GM12878 (cell line): ENCODE results near the gene CMSS1. TPM values are rescaled to one million over a fixed set of nuclear protein-coding genes. Genes with fewer than 3 reads are reported as not detected.
A peak's percentile ranks its signal among the peaks of the same experiment; 100 is the strongest.

ENCODE experiments used
- ATAC-seq: fragments of 200-7000 bp; cut with Tn5 transposase; 3 replicates; pipeline ENCODE4 v1.9.1; 2020; ENCODE audit warnings: mild to moderate bottlenecking, moderate library complexity
- BruUV-seq: library from RNA; stranded (reverse); fragments of 400-500 nt; replicated peaks from 2 replicates; lab custom pipeline; 2021; lab: Mats Ljungman, UMichigan
- CTCF ChIA-PET: fragments of 300-600 bp; sonication (Branson Sonifier 250); formaldehyde crosslinking; extraction: SDS; loops from one replicate; lab custom pipeline; 2021; ENCODE audit warnings: inconsistent platforms; lab: Yijun Ruan, JAX
- POLR2A ChIA-PET: fragments of 350-600 bp; formaldehyde crosslinking; extraction: SDS; loops from one replicate; lab custom pipeline; 2021; ENCODE audit warnings: inconsistent platforms; lab: Charles Lee
- RAD21 ChIA-PET: fragments of 300-600 bp; sonication (Branson Sonifier 250); formaldehyde crosslinking; loops from one replicate; lab custom pipeline; 2023; ENCODE audit warnings: antibody characterized with exemption; ENCODE audit not compliant: unreplicated experiment; lab: Charles Lee
- SMC1A ChIA-PET: fragments of 300-600 bp; sonication (Branson Sonifier 250); formaldehyde crosslinking; loops from one replicate; lab custom pipeline; 2023; ENCODE audit not compliant: unreplicated experiment, uncharacterized antibody; lab: Charles Lee
- DNase-seq: peaks from one replicate; pipeline ENCODE4 v3.0.0-alpha.2; 2011; ENCODE audit warnings: low read depth, low spot score
- FAIRE-seq: peaks from 3 replicates; lab custom pipeline; 2011; peaks lifted over from hg19 to GRCh38; lab: Jason Lieb, UNC
- H2AFZ ChIP-seq: 2 replicates; pipeline ENCODE4 v1.6.0; 2011; ENCODE audit warnings: low read depth, low read length, control low read depth; ENCODE audit not compliant: control insufficient read depth
- H3K27ac ChIP-seq: 2 replicates; pipeline ENCODE4 v1.5.1; 2011; ENCODE audit warnings: control low read depth; ENCODE audit not compliant: control insufficient read depth, insufficient read depth
- H3K27me3 ChIP-seq, 2 experiments: replicated peaks in 1 of 2; 2 replicates each; pipeline versions ENCODE4 v1.6.0 to v1.6.1; 2011; ENCODE audit warnings: low read length in 1 of 2; ENCODE audit not compliant: control insufficient read depth in 2 of 2, insufficient read depth in 2 of 2
- H3K36me3 ChIP-seq, 2 experiments: 2 replicates each; pipeline ENCODE4 v1.5.1; 2011; ENCODE audit warnings: low read length in 1 of 2; ENCODE audit not compliant: control insufficient read depth in 2 of 2, insufficient read depth in 2 of 2
- H3K4me1 ChIP-seq: 2 replicates; pipeline ENCODE4 v1.6.1; 2011; ENCODE audit warnings: mild to moderate bottlenecking, low read length, moderate library complexity, mixed read lengths; ENCODE audit not compliant: control insufficient read depth, insufficient read depth
- H3K4me2 ChIP-seq: 2 replicates; pipeline ENCODE4 v1.6.0; 2011; ENCODE audit warnings: control low read depth; ENCODE audit not compliant: control insufficient read depth, insufficient read depth
- H3K4me3 ChIP-seq: fragments of 200-600 bp; sonication (generic); 2 replicates; pipeline ENCODE4 v1.5.1; 2016
- H3K79me2 ChIP-seq: 2 replicates; pipeline ENCODE4 v1.6.0; 2011; ENCODE audit warnings: low read length; ENCODE audit not compliant: control insufficient read depth, insufficient read depth
- H3K9ac ChIP-seq: 2 replicates; pipeline ENCODE4 v1.8.0; 2011; ENCODE audit warnings: low read length, control low read depth, mixed read lengths; ENCODE audit not compliant: control insufficient read depth, insufficient read depth
- H3K9me3 ChIP-seq: replicated peaks from 3 replicates; pipeline ENCODE4 v1.5.1; 2011; ENCODE audit warnings: mild to moderate bottlenecking, low read length; ENCODE audit not compliant: control insufficient read depth, insufficient read depth
- H4K20me1 ChIP-seq: 2 replicates; pipeline ENCODE4 v1.6.0; 2011; ENCODE audit not compliant: control insufficient read depth, insufficient read depth
- HCFC1 ChIP-seq: fragments of 150-350 bp; IDR thresholded peaks from 2 replicates; pipeline ENCODE4 v1.6.1; 2014; ENCODE audit warnings: low read length
- IRF3 ChIP-seq: fragments of 450-650 bp; IDR thresholded peaks from 2 replicates; pipeline ENCODE4 v1.6.1; 2014; ENCODE audit warnings: mild to moderate bottlenecking
- MLLT1 ChIP-seq: fragments of 450-650 bp; IDR thresholded peaks from 2 replicates; pipeline ENCODE4 v1.6.1; 2016; ENCODE audit warnings: mild to moderate bottlenecking
- MYB ChIP-seq: fragments of 150-350 bp; IDR thresholded peaks from 2 replicates; pipeline ENCODE4 v1.6.1; 2014; ENCODE audit warnings: mild to moderate bottlenecking, low read depth, low read length, borderline replicate concordance
- PBX3 ChIP-seq: IDR thresholded peaks from 2 replicates; pipeline ENCODE4 v1.6.1; 2011; ENCODE audit warnings: mild to moderate bottlenecking, low read depth, low read length, moderate library complexity; ENCODE audit not compliant: insufficient replicate concordance
- PML ChIP-seq: IDR thresholded peaks from 2 replicates; pipeline ENCODE4 v1.6.1; 2012; ENCODE audit warnings: low read length, inconsistent platforms
- POLR2A ChIP-seq: IDR thresholded peaks from 2 replicates; pipeline ENCODE4 v1.6.1; 2011; ENCODE audit warnings: low read depth, mild to moderate bottlenecking, low read length
- RBBP5 ChIP-seq: fragments of 200-600 bp; sonication (generic); conservative IDR thresholded peaks from 2 replicates; pipeline ENCODE4 v1.6.1; 2016
- RELB ChIP-seq: fragments of 450-650 bp; IDR thresholded peaks from 2 replicates; pipeline ENCODE4 v1.6.1; 2017; ENCODE audit warnings: low read depth, mild to moderate bottlenecking, moderate library complexity
- RUNX3 ChIP-seq: IDR thresholded peaks from 2 replicates; pipeline ENCODE4 v1.6.1; 2012; ENCODE audit warnings: low read length, inconsistent platforms
- SIN3A ChIP-seq: IDR thresholded peaks from 2 replicates; pipeline ENCODE4 v1.6.1; 2012; ENCODE audit warnings: low read depth, low read length, improper control_type of control experiment
- TCF7 ChIP-seq: IDR thresholded peaks from 2 replicates; pipeline ENCODE4 v1.6.1; 2014; ENCODE audit warnings: antibody characterized with exemption, borderline replicate concordance
- YBX1 ChIP-seq: fragments of 450-650 bp; IDR thresholded peaks from 2 replicates; pipeline ENCODE4 v1.6.1; 2016; ENCODE audit warnings: antibody characterized with exemption
- ZNF687 ChIP-seq: fragments of 450-650 bp; IDR thresholded peaks from 2 replicates; pipeline ENCODE4 v1.6.1; 2017; ENCODE audit warnings: mild to moderate bottlenecking, moderate library complexity
- WGBS: methylation state at CpG from one replicate; pipeline ENCODE4 v1.1.6; 2016; ENCODE audit warnings: low lambda C conversion rate; ENCODE audit not compliant: insufficient replicate concordance, insufficient coverage; ENCODE audit errors: missing lambda C conversion rate; 5-methylcytosine and 5-hydroxymethylcytosine counted together
- in situ Hi-C: fragments of 300-500 bp; cut with MboI; formaldehyde crosslinking; loops from 9 replicates; pipeline ENCODE4 v1.14.3; 2018; ENCODE audit warnings: mixed read lengths
- intact Hi-C: fragments of 100-400 bp; cut with micrococcal nuclease; formaldehyde crosslinking; loops from one replicate; pipeline ENCODE4 v1.14.2; 2022; ENCODE audit not compliant: unreplicated experiment
- polyA plus RNA-seq, 11 experiments: library from polyadenylated mRNA; depleted of rRNA in 4 of 11; unstranded in 6 of 11; stranded (reverse) in 5 of 11; fragments of >200 nt; fragmentation: Nextera tagmentation in 4 of 11; fragmentation: Illumina TruSeq in 1 of 11; extraction: Ambion mirVana in 4 of 11; extraction: Trizol in 1 of 11; gene quantifications; 1 replicate in 1 of 11; 2 replicates in 10 of 11; pipeline versions ENCODE4 v1.2.1 to v1.2.3, GENCODE V29; 2011 to 2016; ENCODE audit warnings: inconsistent platforms in 2 of 11, missing spikeins in 2 of 11, low read depth in 1 of 11
- total RNA-seq, 4 experiments: library from RNA; depleted of rRNA in 3 of 4; stranded (reverse); fragments of >200 nt in 3 of 4; fragmentation: Illumina TruSeq in 1 of 4; extraction: Trizol in 1 of 4; gene quantifications; 2 replicates each; pipeline versions ENCODE4 v1.2.1 to v1.2.3, GENCODE V29; 2013 to 2021

Gene CMSS1
- total and polyA plus RNA-seq, 10 of the 15 experiments (the other 5 are each of a cell fraction or from before 2014, with no cell fraction given), result 31.0 to 118 (median 70.1) TPM

- no peak for TF ChIP-seq IRF3
- no peak for TF ChIP-seq TCF7
- no peak for TF ChIP-seq RBBP5
- TF ChIP-seq PML, result no peak
- no peak for TF ChIP-seq SIN3A
These were observed 323.9 kb downstream of the CMSS1 start (continued) for GRCh38 chr3:100141586-100141985.

- WGBS, result 0% methylated on average over 1 of the region's 1 CpG
- POLR2A ChIA-PET, result no interaction called here
- peak; percentile 83 for ATAC-seq
- TF ChIP-seq PBX3 (no peak), ZNF687 (no peak), MYB (no peak), MLLT1 (no peak), RELB (no peak), POLR2A (no peak), RUNX3 (peak; percentile 91), HCFC1 (no peak), YBX1 (no peak)
These were observed 326.7 kb downstream of the CMSS1 start for GRCh38 chr3:100144255-100144866.

More at GRCh38 chr3:100144255-100144866, 326.7 kb downstream of the CMSS1 start:
- SMC1A ChIA-PET, result no interaction called here
- no TSS peak for BruUV-seq
- CTCF ChIA-PET, result no interaction called here
- H3K36me3 ChIP-seq, result peaks cover 0 to 2% of the 10 kb centered on the region in 2 experiments; a peak in 1 of 4 replicates
- H2AFZ ChIP-seq, result no peak overlapping the region
- no peak overlapping the region for H3K9ac ChIP-seq
- RAD21 ChIA-PET, result no interaction called here
- H3K27ac ChIP-seq, result no peak overlapping the region
- H3K4me1 ChIP-seq, result peaks cover 3% of the 10 kb centered on the region; the same call in 1 of the 2 replicates
- H3K27me3 ChIP-seq, result no peaks in the 10 kb centered on the region
- no peak overlapping the region for H3K4me2 ChIP-seq
- H3K4me3 ChIP-seq, result no peak overlapping the region
- in situ Hi-C loops, result no loop called here
- FAIRE-seq, result peak; percentile 54
- no peaks in the 10 kb centered on the region; the same call in 1 of the 2 replicates for H3K79me2 ChIP-seq
- DNase-seq, result peak; percentile 4
- no peaks in the 10 kb centered on the region for H4K20me1 ChIP-seq
- intact Hi-C loops, result no loop called here
- H3K9me3 ChIP-seq, result no peaks in the 10 kb centered on the region; the same call in 2 of the 3 replicates
